CD4-positive, alpha-beta T cell treated with Interleukin-6 at 100 ng/mL for 8 hours (primary cell): ENCODE measurements around the gene MIER3.

Source experiments
- DNase-seq: peaks from one replicate; pipeline ENCODE4 v3.0.0-alpha.2; 2020; ENCODE audit warnings: mixed read lengths, low spot score

The MIER3 gene

GRCh38 chr5:56961746-56962145 is 9.8 kb upstream of the MIER3 start:
- DNase-seq: no peak

DNA sequence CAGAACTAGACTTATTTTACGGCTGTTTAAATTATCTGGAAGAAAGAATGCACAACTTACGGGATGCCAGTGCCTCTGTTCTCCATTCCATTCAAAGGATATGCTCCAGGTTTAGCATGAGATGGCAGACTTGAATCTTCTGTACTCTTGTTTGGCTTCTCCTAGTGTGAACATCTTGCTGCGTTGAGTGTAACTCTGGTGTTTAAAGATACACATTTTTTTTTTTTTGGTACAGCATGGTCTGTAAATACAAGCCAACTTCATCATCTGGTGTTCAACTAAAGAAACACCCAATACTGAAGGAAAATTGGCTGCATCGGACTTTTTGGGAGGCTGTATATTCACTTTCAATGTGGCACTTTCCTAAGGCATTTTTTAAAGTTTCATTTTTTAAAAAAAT is 7.4 kb upstream of the MIER3 start:
- DNase-seq: no peak

DNA sequence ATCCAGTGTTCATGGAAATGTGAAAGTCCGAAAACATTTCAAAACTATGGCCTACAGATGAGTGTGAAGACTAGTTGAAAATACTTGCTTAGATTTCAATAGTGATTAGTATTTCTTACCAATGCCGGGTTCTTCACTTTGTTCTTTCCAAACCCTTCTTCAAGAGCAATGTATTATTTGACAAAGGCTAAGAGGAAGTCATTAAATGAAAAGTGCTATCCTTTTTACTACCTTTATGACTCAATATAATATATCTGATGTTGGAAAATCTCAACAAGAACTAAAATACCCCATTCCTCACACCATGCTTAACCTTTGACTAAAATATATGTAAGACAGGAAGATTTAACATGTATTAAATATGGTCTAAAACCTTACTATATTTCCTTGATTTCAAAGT is 6.7 kb upstream of the MIER3 start:
- DNase-seq: no peak

GRCh38 chr5:56954262-56954661 is 2.3 kb upstream of the MIER3 start:
- DNase-seq: no peak

DNA sequence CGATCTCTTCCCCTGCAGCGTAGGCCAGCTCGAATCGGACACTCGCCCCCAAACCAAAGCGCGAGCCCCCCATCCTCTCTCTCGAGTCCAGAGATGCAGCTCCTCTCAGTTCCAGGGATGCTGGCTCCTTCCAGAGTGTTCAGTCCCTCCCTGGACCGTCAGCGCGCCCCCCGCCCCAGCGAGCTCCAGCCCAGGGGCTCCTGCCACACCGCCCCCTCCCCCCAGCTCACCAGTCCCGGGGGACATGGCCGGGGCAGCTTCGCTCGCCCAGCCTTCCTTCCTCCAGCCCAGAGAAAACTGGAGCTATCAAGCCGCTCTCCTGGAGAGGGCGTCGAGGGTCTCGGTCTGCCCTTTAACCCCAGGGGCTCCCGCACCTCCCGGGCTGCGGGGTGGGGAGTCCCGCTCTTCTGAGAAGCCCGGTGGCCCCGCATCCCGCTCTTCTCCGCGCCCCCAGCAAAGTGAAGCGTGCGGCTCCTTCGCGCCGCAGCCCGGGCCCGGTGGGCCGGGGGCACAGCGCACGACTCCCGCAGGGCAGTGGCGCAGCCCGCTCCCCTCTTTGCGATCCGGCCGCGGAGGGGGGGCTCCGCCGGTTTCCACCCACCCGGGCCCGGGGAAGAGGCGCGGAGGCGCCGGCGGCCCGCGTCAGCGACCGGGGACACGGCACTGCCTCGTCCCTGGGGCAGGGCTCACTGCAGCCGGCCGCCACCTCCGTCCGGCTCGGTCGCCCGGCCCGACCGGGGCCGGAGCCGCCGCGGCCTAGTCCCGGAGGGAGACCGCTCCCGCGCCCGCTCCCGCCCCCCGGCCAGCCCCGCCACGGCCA is 587 bp downstream of the MIER3 start:
- no peak for DNase-seq

GRCh38 chr5:56950626-56951125 is 1.2 kb downstream of the MIER3 start:
- DNase-seq: peak; percentile 40

DNA sequence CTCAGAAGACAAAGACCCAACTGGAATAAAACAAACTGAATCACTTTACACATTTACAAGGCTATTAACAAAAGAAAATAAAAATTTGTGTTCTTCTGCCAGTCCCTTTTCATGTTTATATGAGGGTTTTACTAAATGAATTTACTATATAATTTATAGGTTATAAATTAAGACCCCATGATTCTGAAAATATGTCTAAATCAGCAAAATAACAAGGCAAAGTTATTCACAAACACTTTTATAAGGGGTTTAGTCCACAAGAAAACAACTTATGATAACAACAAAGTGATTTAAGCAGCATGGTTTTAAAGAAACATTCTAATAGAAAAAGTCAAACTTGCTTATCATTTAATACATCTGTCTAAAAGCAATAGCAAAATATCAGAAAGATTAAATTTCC is 4.9 kb downstream of the MIER3 start:
- DNase-seq: no peak

GRCh38 chr5:56941981-56942380 is 9.9 kb downstream of the MIER3 start:
- no peak for DNase-seq

GRCh38 chr5:56938858-56939257 is 13.1 kb downstream of the MIER3 start:
- DNase-seq: no peak

GRCh38 chr5:56934325-56934724 is 17.6 kb downstream of the MIER3 start:
- no peak for DNase-seq

DNA sequence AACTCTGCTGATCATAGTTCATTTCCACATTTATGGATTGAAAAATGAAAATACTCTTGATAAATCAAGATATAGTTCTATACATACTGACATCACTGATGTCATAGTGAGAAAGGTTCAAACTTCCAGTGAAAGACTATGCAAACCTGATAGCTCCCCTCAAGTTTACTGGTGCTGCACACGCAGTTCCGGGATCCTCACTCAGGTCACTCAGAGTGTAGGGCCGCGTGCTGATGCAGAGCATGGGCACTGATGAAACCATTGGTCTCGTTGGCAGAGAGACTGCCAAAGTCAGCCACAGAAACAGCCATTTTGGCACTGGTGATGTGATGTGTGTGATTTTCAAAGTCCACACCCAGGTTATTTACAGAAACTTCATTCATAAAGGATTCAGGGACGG is 29.0 kb downstream of the MIER3 start:
- no peak for DNase-seq

DNA sequence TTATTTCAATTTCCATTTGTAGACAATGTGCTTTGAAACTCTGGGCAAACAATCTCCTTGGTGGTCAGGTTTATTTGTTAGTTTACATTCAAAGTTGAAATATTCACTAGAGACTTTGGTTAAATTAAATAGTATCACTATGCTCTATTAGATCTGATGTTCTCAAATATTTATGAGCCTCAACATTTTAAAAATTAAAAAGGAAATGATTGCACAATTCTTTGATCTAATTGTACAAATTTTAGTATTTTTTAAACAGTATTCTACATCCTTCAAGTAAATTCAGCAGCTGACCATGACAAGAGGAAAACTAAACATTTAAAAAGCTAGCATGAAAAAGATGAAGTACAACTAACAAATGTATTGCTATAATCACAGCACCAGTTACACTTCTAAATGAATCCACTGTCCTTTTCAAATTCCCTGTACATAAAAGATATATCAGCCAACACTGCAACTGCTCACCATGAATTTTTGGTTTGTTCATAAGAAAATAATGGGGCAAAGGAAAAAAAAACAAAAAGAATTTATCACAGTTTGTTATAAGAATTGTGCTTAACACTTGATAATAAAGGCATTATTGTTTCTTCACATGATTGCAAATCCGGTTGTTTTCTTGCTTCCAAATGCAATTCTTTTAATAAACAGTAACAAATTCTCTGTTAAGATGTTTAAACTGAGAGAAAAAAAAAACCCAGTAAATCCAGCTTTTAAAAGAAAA is 31.8 kb downstream of the MIER3 start:
- no peak for DNase-seq

DNA sequence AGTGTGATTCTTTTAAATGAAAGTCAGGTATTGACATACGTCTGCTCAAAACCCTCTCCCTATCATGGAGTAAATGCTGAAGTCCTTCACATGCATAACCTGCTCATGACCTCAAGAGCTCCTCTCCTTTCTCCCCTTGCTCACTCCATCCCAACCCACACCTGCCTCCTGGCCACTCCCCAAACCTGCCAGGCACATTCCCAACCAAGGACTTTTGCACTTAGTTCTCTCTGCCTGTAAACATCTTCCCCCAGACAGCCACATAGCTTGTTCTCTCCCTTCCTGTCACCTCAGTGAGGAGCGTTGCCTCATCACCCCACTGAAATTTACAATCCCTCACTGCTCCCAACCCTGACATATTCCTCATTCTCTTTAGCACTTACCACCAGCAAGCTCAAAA is 33.9 kb downstream of the MIER3 start:
- DNase-seq: no peak

- DNase-seq: no peak
Measured at GRCh38 chr5:56917534-56917933, 34.4 kb downstream of the MIER3 start.

- no peak for DNase-seq
Measured at GRCh38 chr5:56914678-56915077, 37.2 kb downstream of the MIER3 start.

GRCh38 chr5:56913766-56914165 is 38.2 kb downstream of the MIER3 start:
- DNase-seq: no peak

GRCh38 chr5:56910210-56910965 is 41.5 kb downstream of the MIER3 start:
- DNase-seq: no peak

- peak; percentile 93 for DNase-seq
Measured at GRCh38 chr5:56909294-56910209, 42.4 kb downstream of the MIER3 start, which contains the start of gene SETD9. SETD9 (plus strand) TSS chr5:56909596; CDS start chr5:56909646, 50 bp downstream.

DNA sequence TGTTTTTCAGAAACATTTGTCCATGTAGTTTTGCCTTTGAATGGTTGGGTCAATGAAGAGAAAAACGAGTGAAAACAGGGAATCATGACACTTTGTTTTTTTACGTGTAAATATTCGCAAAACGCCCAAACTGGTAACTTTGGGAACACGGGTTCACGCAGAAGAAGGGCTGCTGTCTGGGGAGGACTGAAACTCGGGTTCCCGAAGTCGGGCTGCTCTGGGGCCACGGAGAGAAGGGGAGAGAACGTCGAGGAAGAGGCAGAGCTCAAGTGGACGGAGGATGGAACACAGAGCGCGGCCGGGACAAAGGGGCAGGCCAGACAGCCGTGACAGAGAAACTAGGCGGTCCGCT is 43.0 kb downstream of the MIER3 start:
- peak; percentile 4 for DNase-seq

- peak; percentile 44 for DNase-seq
Measured at GRCh38 chr5:56900858-56901578, 50.9 kb downstream of the MIER3 start.

DNA sequence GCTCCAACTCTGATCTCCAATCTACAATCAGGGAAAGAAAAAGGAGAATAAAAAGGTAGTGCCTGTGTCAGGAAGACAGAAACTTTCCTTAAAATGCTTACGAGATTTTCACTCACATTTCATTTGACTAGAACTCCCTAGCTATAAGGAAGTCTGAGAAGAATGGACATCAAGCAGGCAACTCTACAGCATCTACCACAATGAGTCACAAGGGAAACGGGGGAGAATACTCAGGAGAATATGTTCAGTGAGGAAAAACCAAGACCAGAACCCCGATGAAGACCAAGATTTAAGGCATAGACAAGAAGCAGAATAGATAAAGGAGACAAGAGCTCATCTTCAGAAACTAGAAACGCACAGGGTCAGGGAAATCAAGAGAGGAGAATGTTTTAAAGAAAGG is 51.5 kb downstream of the MIER3 start:
- no peak for DNase-seq
